GM21390 (cell line): ENCODE data around the gene LRP6.
A peak's percentile ranks its signal among the peaks of the same experiment; 100 is the strongest.
"Not testable (repeated sequence)": the region's sequence is repeated elsewhere in the genome, so short reads cannot be mapped to it uniquely, and the experiment has no call there.

Experiments used
- ATAC-seq: cut with Tn5 transposase; IDR thresholded peaks from one replicate; pipeline ENCODE4 v1.9.1; 2021; ENCODE audit not compliant: unreplicated experiment

LRP6 gene

DNA sequence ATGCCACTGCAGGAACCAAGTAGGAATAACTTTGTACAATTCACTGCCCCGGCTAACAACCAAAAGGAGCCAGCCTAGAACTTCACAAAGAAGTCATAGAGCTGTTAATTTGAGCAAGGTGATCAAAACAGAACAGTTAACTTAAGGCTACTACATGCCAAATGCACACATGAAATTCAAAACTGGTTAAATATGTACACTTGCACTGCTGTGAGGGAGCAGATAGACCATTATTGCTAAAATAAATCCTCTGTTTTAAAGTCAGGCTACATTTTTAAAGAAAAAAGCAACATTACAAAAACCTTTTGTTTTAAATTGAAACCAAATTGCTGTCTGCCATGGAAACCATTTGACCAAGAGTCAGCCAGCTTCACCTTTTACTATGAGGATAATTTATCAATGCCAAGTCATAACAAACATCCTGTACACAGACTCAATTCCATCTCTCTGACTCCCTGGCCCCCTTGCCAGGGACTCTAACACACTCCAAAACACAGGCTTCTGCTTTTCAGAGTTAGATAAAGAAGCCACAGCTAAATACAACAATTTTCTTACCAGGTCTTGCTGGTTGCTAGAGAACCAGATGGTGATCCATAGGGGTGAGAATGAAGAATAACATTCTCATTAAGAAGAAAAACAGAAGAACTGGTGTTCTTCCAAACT, 84.0 kb downstream of the LRP6 start:
- no peak for ATAC-seq

GRCh38 chr12:12181511-12181910, 85.3 kb downstream of the LRP6 start:
- ATAC-seq: no peak

GRCh38 chr12:12180575-12180974, 86.3 kb downstream of the LRP6 start:
- ATAC-seq: no peak

- ATAC-seq: no peak
Observed at GRCh38 chr12:12180136-12180535, 86.7 kb downstream of the LRP6 start.

GRCh38 chr12:12178559-12178958, 88.3 kb downstream of the LRP6 start:
- no peak for ATAC-seq

- no peak for ATAC-seq
Observed at GRCh38 chr12:12176402-12176801, 90.4 kb downstream of the LRP6 start.

DNA sequence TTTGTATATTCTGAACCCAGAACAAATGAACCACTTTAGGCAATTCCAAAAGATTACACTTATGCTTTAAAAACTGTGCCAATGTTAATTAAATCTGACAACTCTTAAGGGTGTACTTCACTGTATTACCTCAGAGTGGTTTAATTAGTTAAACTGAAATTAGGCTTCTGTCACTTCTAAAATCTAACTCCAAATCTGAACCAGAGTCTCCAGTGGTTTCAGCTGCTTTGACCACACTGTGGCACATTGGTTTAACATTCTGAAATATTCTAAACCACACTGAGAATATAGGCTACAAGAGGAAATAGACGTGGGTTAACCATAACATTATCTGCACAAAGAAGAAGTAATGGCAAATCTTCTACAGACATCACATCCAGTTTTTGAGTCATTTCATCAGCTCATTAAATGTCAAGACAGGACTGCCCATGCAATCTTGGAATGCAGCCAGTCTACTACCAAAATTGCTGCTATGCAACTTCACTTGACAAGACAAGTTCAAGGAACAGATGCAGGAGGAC, 94.8 kb downstream of the LRP6 start:
- peak; percentile 77 for ATAC-seq

DNA sequence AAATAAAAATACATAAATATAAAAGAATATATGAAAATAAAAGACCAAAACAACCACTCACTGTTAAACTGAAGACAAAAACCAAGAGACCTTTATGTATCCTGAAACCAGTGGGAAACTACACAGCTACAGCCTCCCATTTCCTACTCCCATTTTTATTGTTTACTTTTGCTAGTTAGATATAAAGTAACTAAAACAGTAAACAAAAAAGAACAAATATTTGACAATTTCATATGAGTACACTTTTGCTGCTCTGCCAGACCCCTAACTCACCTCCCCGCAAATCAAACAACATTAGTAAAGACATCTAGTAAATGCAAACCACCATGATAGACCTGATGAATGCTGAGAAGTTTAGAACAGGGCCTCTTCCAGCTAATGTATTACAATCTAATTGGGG, 99.0 kb downstream of the LRP6 start:
- no peak for ATAC-seq

DNA sequence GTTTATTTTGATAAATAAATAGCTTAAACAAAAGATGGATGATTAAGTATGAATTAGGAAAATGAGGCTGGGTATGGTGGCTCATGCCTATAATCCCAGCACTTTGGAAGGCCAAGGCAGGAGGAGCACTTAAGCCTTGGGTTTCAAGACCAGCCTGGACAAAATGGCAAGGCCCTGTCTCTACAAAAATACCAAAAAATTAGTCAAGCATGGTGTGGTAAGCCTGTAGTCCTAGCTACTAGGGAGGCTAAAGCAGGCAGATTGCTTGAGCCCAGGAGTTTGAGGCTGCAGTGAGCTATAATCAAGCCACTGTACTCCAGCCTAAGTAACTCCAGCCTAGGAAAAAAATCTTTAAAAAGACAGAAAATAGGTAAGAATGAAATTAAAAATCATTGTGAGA, 100.1 kb downstream of the LRP6 start:
- no peak for ATAC-seq

DNA sequence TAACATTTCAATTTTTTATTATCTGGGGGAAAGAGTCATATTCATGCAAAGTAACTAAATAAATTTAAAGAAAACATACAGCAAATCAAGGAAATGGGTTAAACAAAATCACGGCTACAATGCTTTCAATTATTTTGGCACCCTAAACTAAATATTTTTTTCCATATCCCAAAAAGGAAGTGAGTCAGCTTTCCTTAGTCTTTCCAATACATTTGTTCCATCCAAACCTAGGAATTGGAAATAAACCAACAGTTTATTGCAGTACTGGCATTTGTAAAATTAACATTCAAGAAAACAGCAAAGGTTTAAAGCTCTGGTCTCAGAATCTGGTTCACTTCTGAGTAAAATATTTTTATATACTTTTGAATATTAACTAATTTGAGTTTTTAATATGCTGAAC, 106.9 kb downstream of the LRP6 start:
- no peak for ATAC-seq

DNA sequence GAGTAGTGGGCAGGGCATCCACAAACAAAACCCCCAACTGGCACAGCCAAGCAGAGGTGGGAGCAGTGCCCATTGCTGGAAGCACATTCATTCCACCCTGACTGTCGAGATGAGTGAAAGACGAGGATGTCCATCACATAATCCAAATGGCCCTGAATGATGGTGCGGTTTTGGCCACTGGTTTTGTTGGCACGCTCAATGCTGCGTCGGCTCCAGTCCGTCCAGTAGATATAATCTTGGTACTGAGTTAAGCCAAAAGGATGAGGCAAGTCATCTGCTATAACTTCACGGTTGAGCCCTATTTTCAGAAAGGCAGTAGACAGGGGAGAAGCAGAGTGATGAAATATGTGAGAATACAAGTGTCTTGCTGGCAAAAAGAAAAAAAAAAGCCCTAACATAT, 108.0 kb downstream of the LRP6 start:
- ATAC-seq: no peak

GRCh38 chr12:12157424-12157823, 109.4 kb downstream of the LRP6 start:
- ATAC-seq: no peak

DNA sequence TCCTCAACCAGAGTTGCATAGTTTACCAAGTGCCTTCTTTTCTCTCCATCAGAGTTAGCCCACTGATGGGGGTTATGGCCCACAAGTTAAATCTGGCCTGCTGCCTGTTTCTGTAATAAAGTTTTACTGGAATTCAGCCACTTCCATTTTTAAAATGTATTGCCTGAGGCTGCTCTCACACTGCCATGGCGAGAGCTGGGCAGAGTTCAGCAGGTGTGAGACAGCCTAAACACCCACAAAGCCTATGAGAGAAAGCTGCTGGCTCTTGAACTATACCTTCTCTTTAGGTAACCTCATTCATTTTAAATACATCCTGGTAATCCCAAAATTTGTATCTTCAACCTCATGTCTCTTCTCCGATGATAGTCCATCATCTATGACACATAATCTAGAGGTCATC, 110.0 kb downstream of the LRP6 start:
- ATAC-seq: no peak

- no peak for ATAC-seq
Observed at GRCh38 chr12:12156116-12156515, 110.7 kb downstream of the LRP6 start.

- no peak for ATAC-seq
Observed at GRCh38 chr12:12153596-12153995, 113.2 kb downstream of the LRP6 start.

DNA sequence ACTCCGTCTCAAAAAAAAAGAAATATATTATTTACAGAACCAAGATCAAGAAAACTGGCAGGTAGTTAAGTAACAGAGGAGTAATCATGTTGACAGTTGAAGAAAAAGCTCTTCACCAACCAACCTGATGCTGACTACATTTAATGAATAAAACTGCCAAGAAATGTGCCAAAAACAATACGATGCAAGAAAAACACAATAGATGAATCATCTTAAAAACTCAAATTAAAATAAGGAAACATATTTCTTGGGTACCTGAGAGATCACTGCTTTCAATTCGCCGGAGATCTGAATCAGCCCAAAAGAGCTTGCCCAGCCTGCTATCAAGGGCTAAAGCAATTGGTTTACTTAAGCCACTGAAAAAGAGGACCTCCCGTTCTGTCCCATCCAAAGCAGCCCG, 119.7 kb downstream of the LRP6 start:
- ATAC-seq: no peak

DNA sequence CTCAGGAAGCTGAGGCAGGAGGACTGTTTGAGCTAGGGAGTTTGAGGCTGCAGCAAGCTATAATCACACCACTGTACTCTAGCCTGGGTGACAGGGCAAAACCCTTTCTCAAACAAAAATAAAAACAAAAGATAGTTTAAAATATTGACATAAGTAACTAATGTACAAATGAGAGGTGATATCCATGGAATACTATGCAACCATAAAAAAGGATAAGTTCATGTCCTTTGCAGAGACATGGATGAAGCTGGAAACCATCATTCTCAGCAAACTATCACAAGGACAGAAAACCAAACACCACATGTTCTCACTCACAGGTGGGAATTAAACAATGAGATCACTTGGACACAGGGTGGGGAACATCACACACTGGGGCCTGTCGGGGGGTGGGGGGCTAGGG, 122.3 kb downstream of the LRP6 start:
- not testable (repeated sequence) for ATAC-seq

- ATAC-seq: no peak
Observed at GRCh38 chr12:12141000-12141399, 125.8 kb downstream of the LRP6 start.

- ATAC-seq: no peak
Observed at GRCh38 chr12:12138203-12139154, 128.4 kb downstream of the LRP6 start.

- no peak for ATAC-seq
Observed at GRCh38 chr12:12133785-12134184, 133.1 kb downstream of the LRP6 start.

DNA sequence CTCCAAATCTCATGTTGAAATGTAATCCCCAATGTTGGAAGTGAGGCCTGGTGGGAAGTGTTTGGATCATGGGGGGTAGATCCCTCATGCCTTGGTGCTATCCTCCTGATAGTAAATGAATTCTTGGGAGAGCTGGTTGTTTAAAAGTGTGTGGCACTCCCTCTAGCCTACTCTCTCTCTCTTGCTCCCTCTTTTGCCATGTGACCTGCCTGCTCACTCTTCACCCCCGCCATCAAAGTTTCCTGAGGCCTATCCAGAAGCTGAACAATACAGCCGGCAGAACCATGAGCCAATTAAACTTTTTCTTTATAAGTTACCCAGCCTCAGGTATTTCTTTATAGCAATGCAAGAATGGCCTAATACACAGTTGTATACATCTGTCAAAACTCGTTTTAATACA, 133.6 kb downstream of the LRP6 start:
- ATAC-seq: no peak

DNA sequence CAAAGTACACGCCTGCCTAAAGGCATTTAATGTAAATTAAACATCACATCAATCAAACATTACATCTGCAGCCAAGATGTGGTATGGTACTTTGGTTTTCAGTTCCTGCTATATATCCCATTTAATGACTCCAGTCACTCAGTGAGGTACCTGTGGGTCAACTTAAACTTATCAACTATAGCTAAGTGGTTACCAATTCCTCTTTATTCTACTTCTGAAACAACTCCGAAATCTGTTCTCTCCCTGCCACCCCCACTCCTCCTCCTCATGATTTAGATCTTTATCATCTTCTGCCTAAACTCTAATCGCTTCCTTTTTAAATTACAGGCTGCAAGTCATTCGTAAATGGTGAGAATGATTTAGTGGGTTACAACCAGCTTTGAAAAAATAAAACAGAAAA, 138.2 kb downstream of the LRP6 start:
- no peak for ATAC-seq
